Measurements from ENCODE around the gene PTCH1. TPM values are rescaled to one million over a fixed set of nuclear protein-coding genes. Genes with fewer than 3 reads are reported as not detected.
A peak's percentile ranks its signal among the peaks of the same experiment; 100 is the strongest.

The PTCH1 gene
- total RNA-seq, 1 donor from 2014 or later: 1.6 TPM

DNA sequence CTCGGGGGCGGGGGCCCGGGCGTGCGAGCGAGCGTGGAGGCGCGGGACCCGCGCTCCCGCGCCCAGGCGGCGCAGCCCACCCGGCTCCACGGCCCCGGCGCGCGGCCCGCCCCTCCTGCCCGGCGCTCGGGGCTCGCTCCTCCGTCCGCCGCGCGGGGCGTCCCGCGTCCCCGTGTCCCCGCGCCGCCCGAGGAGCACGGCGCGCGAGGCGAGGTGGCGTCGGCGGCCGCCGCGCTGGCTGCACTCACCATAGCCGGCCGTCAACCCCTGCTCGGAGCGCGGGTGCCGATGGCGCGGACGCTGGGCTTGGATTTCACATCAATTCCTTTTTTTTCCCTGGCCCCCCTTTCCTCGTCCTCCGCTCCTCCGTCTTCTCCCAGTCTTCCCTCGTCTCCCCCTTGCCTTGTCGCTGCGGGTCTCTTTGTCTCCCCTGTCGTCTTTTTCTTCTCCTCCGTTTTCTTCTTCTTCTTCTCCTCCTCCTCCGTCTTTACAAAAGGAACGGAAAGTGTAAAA lies 494 bp downstream of the PTCH1 start:
- FAIRE-seq (no peak), DNase-seq (ENCODE audit: low read depth) (no peak)
- TF ChIP-seq, protein P1, sequence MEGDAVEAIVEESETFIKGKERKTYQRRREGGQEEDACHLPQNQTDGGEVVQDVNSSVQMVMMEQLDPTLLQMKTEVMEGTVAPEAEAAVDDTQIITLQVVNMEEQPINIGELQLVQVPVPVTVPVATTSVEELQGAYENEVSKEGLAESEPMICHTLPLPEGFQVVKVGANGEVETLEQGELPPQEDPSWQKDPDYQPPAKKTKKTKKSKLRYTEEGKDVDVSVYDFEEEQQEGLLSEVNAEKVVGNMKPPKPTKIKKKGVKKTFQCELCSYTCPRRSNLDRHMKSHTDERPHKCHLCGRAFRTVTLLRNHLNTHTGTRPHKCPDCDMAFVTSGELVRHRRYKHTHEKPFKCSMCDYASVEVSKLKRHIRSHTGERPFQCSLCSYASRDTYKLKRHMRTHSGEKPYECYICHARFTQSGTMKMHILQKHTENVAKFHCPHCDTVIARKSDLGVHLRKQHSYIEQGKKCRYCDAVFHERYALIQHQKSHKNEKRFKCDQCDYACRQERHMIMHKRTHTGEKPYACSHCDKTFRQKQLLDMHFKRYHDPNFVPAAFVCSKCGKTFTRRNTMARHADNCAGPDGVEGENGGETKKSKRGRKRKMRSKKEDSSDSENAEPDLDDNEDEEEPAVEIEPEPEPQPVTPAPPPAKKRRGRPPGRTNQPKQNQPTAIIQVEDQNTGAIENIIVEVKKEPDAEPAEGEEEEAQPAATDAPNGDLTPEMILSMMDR (IDR thresholded peaks at IDR 0.05; ENCODE audit: insufficient read depth, low read length, severe bottlenecking): no peak
- no peaks in the 10 kb centered on the region for H3K27me3 ChIP-seq (ENCODE audit: control insufficient read depth, insufficient read depth, low read length)
- H3K4me3 ChIP-seq (ENCODE audit: low read depth, low read length): peak overlapping the region; percentile 41
- H3K36me3 ChIP-seq (ENCODE audit: control insufficient read depth, insufficient read depth, low read length): no peaks in the 10 kb centered on the region

DNA sequence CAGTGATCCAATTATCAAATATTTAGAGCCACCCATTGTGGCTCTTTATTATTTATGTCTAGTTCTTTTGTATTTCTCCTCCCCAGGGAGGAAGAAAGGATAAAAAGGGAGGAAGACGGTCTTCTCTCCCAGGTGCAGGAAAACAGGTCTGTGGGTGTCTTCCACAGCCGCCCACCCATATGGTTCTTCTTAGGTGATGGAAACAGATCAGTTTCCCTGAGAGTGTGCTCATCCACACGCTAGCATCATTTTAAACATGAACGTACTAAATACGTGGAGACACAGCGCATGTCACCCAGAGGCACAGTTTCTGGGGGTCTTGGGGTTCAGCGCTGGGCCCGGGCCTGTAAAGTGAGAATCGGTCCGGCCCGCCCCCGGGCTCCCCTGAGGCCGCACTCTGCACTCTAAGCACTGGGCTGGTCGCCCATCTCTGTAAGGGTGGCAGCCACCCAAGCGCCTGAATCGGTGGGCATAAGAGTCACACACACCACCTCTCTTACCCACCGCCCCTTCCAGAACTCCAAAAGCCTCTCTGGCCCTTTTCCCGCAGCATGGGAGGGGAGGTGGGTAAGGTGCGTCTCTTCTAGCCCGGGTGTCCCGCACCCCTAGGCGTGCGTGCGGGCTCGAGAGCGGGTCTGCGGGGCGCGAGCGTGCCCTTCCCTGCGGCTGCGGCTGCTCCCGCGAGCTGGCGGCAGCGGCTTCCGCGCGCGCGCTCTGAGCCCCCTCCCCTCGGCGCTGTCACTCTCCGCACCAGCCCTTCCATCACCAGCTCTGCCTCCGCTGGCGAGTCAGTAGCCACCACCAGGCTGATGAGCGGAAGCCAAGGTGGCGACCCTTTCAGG lies 1.3 kb downstream of the PTCH1 start:
- FAIRE-seq: no peak
- H3K27me3 ChIP-seq (ENCODE audit: control insufficient read depth, insufficient read depth, low read length): no peaks in the 10 kb centered on the region
- no peak for DNase-seq (ENCODE audit: low read depth)
- TF ChIP-seq, protein P1 (IDR thresholded peaks at IDR 0.05; ENCODE audit: insufficient read depth, low read length, severe bottlenecking): no peak
- no peaks in the 10 kb centered on the region for H3K36me3 ChIP-seq (ENCODE audit: control insufficient read depth, insufficient read depth, low read length)
- H3K4me3 ChIP-seq (ENCODE audit: low read depth, low read length): peak overlapping the region; percentile 32

DNA sequence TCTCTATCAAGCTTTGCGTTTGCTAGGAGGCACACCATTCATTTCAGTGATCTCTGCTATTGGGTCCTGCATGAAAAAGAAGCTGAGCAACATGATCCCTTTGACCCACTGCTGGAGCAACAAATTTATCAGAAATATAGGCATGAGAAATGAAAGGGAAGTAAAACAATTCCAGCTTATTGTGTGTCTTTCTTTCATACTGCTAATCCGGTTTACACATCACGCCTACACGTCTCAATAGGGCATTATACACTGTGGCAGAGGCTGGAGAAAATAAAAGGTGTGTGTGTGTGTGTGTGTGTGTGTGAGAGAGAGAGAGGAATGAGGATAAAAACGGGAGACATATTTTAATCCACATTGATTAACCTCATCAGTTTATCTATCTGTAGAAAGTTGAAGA lies 2.4 kb downstream of the PTCH1 start:
- no peak for DNase-seq (ENCODE audit: low read depth)
- Histone ChIP-seq H3K4me3 (ENCODE audit: low read depth, low read length) (no peak overlapping the region), H3K27me3 (ENCODE audit: control insufficient read depth, insufficient read depth, low read length) (no peaks in the 10 kb centered on the region), H3K36me3 (ENCODE audit: control insufficient read depth, insufficient read depth, low read length) (no peaks in the 10 kb centered on the region)
- TF ChIP-seq, protein P1 (IDR thresholded peaks at IDR 0.05; ENCODE audit: insufficient read depth, low read length, severe bottlenecking): no peak
- FAIRE-seq: no peak

DNA sequence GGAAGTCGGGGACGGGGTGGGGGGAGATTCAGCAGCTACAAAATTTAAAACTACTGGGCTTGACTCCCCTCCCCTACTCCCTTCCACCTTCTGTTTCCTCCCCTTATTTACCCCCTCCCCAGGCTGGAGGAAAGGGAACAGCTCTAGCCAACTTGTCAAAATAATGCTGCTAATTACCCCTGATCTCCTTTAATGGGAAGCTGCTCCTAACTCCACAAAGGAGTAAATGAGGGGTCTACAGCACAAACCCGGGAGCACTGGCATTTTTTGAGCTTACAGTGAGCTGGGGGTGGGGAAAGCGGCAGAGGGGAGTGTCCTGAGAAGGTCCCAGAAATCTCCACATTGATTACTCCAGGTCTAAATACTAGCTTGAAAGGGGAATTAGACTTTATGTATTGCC lies 3.1 kb downstream of the PTCH1 start:
- Histone ChIP-seq H3K4me3 (ENCODE audit: low read depth, low read length) (no peak overlapping the region), H3K36me3 (ENCODE audit: control insufficient read depth, insufficient read depth, low read length) (no peaks in the 10 kb centered on the region), H3K27me3 (ENCODE audit: control insufficient read depth, insufficient read depth, low read length) (no peaks in the 10 kb centered on the region)
- DNase-seq (ENCODE audit: low read depth) (no peak), FAIRE-seq (no peak)
- TF ChIP-seq, protein P1 (IDR thresholded peaks at IDR 0.05; ENCODE audit: insufficient read depth, low read length, severe bottlenecking): no peak

DNA sequence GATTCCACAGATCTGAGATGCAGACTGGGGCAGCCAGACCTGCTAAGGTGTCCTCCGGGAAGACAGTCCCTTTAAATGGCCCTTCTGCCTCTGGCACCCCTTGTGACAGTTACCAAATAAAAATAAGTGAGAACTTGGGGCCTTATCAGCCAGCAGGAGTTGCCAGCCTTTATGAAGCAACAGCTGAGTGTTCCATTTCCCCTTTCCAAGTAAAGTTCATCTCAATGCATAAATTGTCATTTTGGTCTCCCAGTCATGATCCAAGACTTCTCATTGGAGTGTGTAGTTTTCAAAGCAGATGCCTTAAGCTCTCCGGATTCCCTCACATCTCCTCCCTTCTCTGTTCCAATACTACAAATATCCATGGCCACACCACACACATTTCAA lies 4.1 kb downstream of the PTCH1 start:
- no peak for FAIRE-seq
- Histone ChIP-seq H3K4me3 (ENCODE audit: low read depth, low read length) (no peak overlapping the region), H3K27me3 (ENCODE audit: control insufficient read depth, insufficient read depth, low read length) (no peaks in the 10 kb centered on the region), H3K36me3 (ENCODE audit: control insufficient read depth, insufficient read depth, low read length) (no peaks in the 10 kb centered on the region)
- no peak for DNase-seq (ENCODE audit: low read depth)
- TF ChIP-seq, protein P1 (IDR thresholded peaks at IDR 0.05; ENCODE audit: insufficient read depth, low read length, severe bottlenecking): no peak

All from bronchial epithelial cell (primary cell).